ENCODE data around the gene KIAA1958. TPM values are rescaled to one million over a fixed set of nuclear protein-coding genes. Genes with fewer than 3 reads are reported as not detected.

The KIAA1958 gene
- total RNA-seq, 4 donors from 2014 or later = 4.6 to 22.0 (median 9.2) TPM

DNA sequence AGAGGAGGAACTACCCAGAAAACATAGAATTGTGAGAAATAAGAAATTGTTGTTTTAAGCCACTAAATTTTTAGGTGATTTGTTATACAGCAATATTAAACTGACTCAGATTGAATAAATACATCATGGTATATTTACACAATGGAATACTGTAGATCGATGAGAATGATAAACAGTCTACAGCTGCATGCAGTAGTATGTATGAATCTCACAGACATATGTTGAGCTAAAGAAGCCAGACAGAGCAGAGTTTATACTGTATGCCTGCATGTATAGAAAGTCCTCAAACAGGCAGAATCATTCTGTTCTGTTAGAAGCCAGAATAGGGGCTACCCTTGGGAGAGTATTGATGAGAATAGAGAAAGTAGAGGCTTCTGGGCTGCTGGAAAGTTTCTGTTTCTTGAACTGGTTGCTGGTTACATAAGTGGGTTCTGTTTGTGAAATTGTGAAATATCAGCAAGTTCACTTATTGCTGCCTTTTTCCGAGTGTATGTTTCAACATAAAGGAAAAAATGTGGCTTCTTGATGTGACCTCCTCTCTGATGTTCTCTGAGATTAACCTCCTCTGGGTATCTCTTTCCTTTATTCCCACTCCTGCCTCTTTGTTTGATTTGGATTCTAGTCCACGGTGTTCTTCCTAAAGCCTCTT is 9.6 kb downstream of the KIAA1958 start:
- Histone ChIP-seq H3K4me3 (no peak overlapping the region), H3K27me3 (no peaks in the 10 kb centered on the region), H3K4me1 (no peaks in the 10 kb centered on the region), H3K36me3 (no peaks in the 10 kb centered on the region), H3K9me3 (peaks cover 0 to 11% of the 10 kb centered on the region in 2 donors), H3K27ac (no peak overlapping the region)
- TF ChIP-seq POLR2A (IDR thresholded peaks at IDR 0.05) = no peak
- TF ChIP-seq, protein P1, sequence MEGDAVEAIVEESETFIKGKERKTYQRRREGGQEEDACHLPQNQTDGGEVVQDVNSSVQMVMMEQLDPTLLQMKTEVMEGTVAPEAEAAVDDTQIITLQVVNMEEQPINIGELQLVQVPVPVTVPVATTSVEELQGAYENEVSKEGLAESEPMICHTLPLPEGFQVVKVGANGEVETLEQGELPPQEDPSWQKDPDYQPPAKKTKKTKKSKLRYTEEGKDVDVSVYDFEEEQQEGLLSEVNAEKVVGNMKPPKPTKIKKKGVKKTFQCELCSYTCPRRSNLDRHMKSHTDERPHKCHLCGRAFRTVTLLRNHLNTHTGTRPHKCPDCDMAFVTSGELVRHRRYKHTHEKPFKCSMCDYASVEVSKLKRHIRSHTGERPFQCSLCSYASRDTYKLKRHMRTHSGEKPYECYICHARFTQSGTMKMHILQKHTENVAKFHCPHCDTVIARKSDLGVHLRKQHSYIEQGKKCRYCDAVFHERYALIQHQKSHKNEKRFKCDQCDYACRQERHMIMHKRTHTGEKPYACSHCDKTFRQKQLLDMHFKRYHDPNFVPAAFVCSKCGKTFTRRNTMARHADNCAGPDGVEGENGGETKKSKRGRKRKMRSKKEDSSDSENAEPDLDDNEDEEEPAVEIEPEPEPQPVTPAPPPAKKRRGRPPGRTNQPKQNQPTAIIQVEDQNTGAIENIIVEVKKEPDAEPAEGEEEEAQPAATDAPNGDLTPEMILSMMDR (IDR thresholded peaks at IDR 0.05) = no peak
- no peak for DNase-seq
- intact Hi-C loops (cut with DNase I; ENCODE audit: low total_unique reads) = no loop called here

DNA sequence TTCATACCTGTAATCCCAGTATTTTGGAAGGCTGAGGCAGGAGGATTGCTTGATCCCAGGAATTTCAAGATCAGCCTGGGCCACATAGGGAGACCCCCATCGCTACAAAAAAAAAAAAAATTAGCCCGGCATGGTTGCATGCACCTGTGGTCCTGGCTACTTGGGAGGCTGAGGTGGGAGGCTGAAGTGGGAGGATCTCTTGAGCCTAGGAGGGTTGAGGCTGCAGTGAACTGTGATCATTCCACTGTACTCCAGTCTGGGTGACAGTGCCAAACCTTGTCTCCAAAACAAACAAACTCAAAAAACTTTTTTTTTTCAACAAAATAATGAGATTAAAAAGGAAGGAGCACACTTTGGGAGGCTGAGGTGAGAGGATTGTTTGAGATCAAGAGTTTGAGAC is 14.2 kb downstream of the KIAA1958 start:
- H3K27ac ChIP-seq = no peak overlapping the region
- H3K4me3 ChIP-seq = no peak overlapping the region
- no peaks in the 10 kb centered on the region for H3K27me3 ChIP-seq
- H3K9me3 ChIP-seq = no peaks in the 10 kb centered on the region
- no peak for TF ChIP-seq POLR2A (IDR thresholded peaks at IDR 0.05)
- TF ChIP-seq, protein P1 (IDR thresholded peaks at IDR 0.05) = no peak
- intact Hi-C loops (cut with DNase I; ENCODE audit: low total_unique reads) = no loop called here
- H3K36me3 ChIP-seq = no peaks in the 10 kb centered on the region
- no peak for DNase-seq
- H3K4me1 ChIP-seq = no peaks in the 10 kb centered on the region

DNA sequence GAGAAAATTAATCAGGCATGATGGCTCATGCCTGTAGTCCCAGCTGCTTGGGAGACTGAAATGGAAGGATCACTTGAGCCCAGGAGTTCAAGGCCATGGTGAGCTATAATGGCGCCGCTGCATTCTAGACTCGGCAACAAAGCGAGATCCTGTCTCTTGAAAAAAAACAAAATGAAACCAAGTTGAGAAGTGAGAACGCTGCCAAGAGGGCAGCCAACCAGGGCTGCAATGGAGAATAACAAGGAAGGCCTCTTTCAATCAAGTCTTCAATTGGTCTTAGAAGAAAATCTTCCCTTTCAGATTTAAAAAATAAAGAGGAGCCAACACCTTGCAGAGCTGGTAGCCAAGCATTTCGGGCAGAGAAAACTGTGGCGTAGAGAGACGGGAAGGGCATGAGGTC is 14.7 kb downstream of the KIAA1958 start:
- no peaks in the 10 kb centered on the region for H3K9me3 ChIP-seq
- H3K27me3 ChIP-seq = no peaks in the 10 kb centered on the region
- H3K4me1 ChIP-seq = no peaks in the 10 kb centered on the region
- no peak for TF ChIP-seq POLR2A (IDR thresholded peaks at IDR 0.05)
- TF ChIP-seq, protein P1 (IDR thresholded peaks at IDR 0.05) = no peak
- no peak overlapping the region for H3K27ac ChIP-seq
- intact Hi-C loops (cut with DNase I; ENCODE audit: low total_unique reads) = no loop called here
- no peak for DNase-seq
- no peaks in the 10 kb centered on the region for H3K36me3 ChIP-seq
- H3K4me3 ChIP-seq = no peak overlapping the region

DNA sequence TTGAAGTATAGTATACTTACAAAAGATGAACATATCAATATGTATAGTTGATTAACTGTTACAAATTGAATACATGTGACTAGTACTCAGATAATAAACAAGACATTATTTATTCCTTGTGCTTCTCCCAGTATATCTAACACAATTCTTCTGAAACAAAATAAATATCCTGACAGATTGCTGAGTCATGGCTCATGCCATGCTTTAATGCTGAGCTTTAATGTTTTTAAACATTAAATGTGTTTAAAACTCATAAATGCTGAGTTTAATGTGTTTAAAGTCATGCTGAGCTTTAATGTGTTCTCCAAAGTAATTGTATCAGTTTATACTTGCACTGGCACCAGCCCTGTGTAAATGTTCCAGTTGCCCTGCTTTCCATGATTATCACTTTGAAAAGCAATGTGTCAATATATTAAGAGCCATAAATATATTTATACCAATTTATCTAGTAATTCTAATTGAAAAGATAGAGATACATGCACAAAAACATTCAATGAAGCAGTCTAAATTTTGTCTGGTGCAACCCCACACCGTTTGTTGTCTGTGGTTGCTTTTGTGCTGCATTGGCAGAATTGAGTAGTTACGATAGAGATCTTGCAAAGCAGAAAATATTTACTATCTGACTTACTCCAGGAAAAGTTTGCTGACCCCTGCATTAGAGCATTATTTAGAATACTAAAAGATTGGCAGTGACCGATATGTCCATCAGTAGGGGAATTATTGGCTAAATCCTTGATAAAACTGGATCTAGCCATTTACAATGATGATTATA is 15.7 kb downstream of the KIAA1958 start:
- Histone ChIP-seq H3K27ac (no peak overlapping the region), H3K4me3 (no peak overlapping the region), H3K36me3 (no peaks in the 10 kb centered on the region), H3K9me3 (no peaks in the 10 kb centered on the region), H3K27me3 (no peaks in the 10 kb centered on the region), H3K4me1 (no peaks in the 10 kb centered on the region)
- intact Hi-C loops (cut with DNase I; ENCODE audit: low total_unique reads) = no loop called here
- TF ChIP-seq, protein P1 (IDR thresholded peaks at IDR 0.05) = no peak
- no peak for TF ChIP-seq POLR2A (IDR thresholded peaks at IDR 0.05)
- no peak for DNase-seq

DNA sequence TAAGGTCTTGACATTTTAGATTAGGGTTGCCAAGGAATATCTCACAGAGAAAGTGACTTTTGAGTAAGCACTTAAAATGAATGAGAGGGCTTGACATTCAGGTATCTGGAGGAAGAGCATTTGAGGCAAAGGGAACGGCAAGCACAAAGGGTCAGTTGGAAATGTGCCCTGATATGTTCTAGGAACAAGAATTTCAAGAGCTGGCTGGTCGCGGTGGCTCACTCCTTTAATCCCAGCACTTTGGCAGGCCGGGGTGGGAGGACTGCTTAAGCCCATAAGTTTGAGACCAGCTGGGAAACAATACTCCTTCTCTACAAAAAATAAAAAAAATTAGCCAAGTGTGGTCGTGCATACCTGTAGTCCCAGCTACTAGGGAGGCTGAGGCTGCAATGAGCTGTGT is 16.5 kb downstream of the KIAA1958 start:
- Histone ChIP-seq H3K27me3 (no peaks in the 10 kb centered on the region), H3K36me3 (no peaks in the 10 kb centered on the region), H3K4me1 (no peaks in the 10 kb centered on the region), H3K27ac (no peak overlapping the region), H3K4me3 (no peak overlapping the region), H3K9me3 (no peaks in the 10 kb centered on the region)
- DNase-seq = no peak
- no peak for TF ChIP-seq POLR2A (IDR thresholded peaks at IDR 0.05)
- TF ChIP-seq, protein P1 (IDR thresholded peaks at IDR 0.05) = no peak
- intact Hi-C loops (cut with DNase I; ENCODE audit: low total_unique reads) = no loop called here
